Measurements from ENCODE around the gene THEMIS. TPM values are rescaled to one million over a fixed set of nuclear protein-coding genes. Genes with fewer than 3 reads are reported as not detected.

THEMIS gene
- total RNA-seq, 1 donor from 2014 or later, result not detected

- H3K27ac Mint-ChIP-seq, result no peak overlapping the region
- DNase-seq (ENCODE audit: low spot score, unreplicated experiment), result no peak
- H3K27me3 Mint-ChIP-seq, result no peaks in the 10 kb centered on the region
- no peak overlapping the region for H3K4me3 Mint-ChIP-seq (ENCODE audit: low read depth)
- no peaks in the 10 kb centered on the region for H3K4me1 Mint-ChIP-seq (ENCODE audit: low read depth)
- H3K36me3 Mint-ChIP-seq (ENCODE audit: insufficient read depth), result no peaks in the 10 kb centered on the region
- H3K9me3 Mint-ChIP-seq (ENCODE audit: low read depth), result peaks cover 4% of the 10 kb centered on the region
- no peak for TF ChIP-seq CTCF (IDR thresholded peaks at IDR 0.05; ENCODE audit: unreplicated experiment)
Measured at GRCh38 chr6:127877231-127877630, 23.6 kb downstream of the THEMIS start.

GRCh38 chr6:127869772-127870404, 31.0 kb downstream of the THEMIS start:
- DNase-seq (ENCODE audit: low spot score, unreplicated experiment), result no peak
- no peak for TF ChIP-seq CTCF (IDR thresholded peaks at IDR 0.05; ENCODE audit: unreplicated experiment)
- no peak overlapping the region for H3K27ac Mint-ChIP-seq
- H3K36me3 Mint-ChIP-seq (ENCODE audit: insufficient read depth), result no peaks in the 10 kb centered on the region
- no peaks in the 10 kb centered on the region for H3K27me3 Mint-ChIP-seq
- peaks cover 4% of the 10 kb centered on the region for H3K9me3 Mint-ChIP-seq (ENCODE audit: low read depth)
- no peak overlapping the region for H3K4me3 Mint-ChIP-seq (ENCODE audit: low read depth)
- H3K4me1 Mint-ChIP-seq (ENCODE audit: low read depth), result no peaks in the 10 kb centered on the region

- Mint-ChIP-seq H3K36me3 (ENCODE audit: insufficient read depth) (no peaks in the 10 kb centered on the region), H3K4me1 (ENCODE audit: low read depth) (peaks cover 3% of the 10 kb centered on the region), H3K9me3 (ENCODE audit: low read depth) (peaks cover 4% of the 10 kb centered on the region), H3K27ac (no peak overlapping the region), H3K4me3 (ENCODE audit: low read depth) (no peak overlapping the region), H3K27me3 (no peaks in the 10 kb centered on the region)
- no peak for DNase-seq (ENCODE audit: low spot score, unreplicated experiment)
- no peak for TF ChIP-seq CTCF (IDR thresholded peaks at IDR 0.05; ENCODE audit: unreplicated experiment)
Measured at GRCh38 chr6:127869183-127869582, 31.7 kb downstream of the THEMIS start.

GRCh38 chr6:127868338-127868737, 32.5 kb downstream of the THEMIS start:
- Mint-ChIP-seq H3K4me3 (ENCODE audit: low read depth) (no peak overlapping the region), H3K36me3 (ENCODE audit: insufficient read depth) (no peaks in the 10 kb centered on the region), H3K9me3 (ENCODE audit: low read depth) (peaks cover 4% of the 10 kb centered on the region), H3K4me1 (ENCODE audit: low read depth) (peaks cover 3% of the 10 kb centered on the region), H3K27ac (no peak overlapping the region), H3K27me3 (no peaks in the 10 kb centered on the region)
- DNase-seq (ENCODE audit: low spot score, unreplicated experiment), result no peak
- TF ChIP-seq CTCF (IDR thresholded peaks at IDR 0.05; ENCODE audit: unreplicated experiment), result no peak

GRCh38 chr6:127866766-127867165, 34.1 kb downstream of the THEMIS start:
- H3K27ac Mint-ChIP-seq, result no peak overlapping the region
- no peaks in the 10 kb centered on the region for H3K36me3 Mint-ChIP-seq (ENCODE audit: insufficient read depth)
- no peak for DNase-seq (ENCODE audit: low spot score, unreplicated experiment)
- H3K4me3 Mint-ChIP-seq (ENCODE audit: low read depth), result no peak overlapping the region
- H3K27me3 Mint-ChIP-seq, result no peaks in the 10 kb centered on the region
- peaks cover 3% of the 10 kb centered on the region for H3K4me1 Mint-ChIP-seq (ENCODE audit: low read depth)
- TF ChIP-seq CTCF (IDR thresholded peaks at IDR 0.05; ENCODE audit: unreplicated experiment), result no peak
- no peaks in the 10 kb centered on the region for H3K9me3 Mint-ChIP-seq (ENCODE audit: low read depth)
